Neural cell (in vitro differentiated cells): ENCODE data around the gene GZMA.

Experiments
- EP300 ChIP-seq: fragments of 450-650 bp; conservative IDR thresholded peaks from 2 replicates; pipeline ENCODE4 v1.6.1; 2014; ENCODE audit warnings: antibody characterized with exemption, mild to moderate bottlenecking, moderate library complexity; ENCODE audit not compliant: poor library complexity, severe bottlenecking
- EZH2 ChIP-seq: fragments of 200-600, 300-800 bp; shearing (Covaris generic), sonication (generic); IDR thresholded peaks from 2 replicates; pipeline ENCODE4 v1.6.1; 2014; ENCODE audit warnings: antibody characterized with exemption, low read length, borderline replicate concordance, mild to moderate bottlenecking; ENCODE audit not compliant: insufficient read depth, poor library complexity, severe bottlenecking
- MXI1 ChIP-seq: fragments of 450-650 bp; conservative IDR thresholded peaks from 2 replicates; pipeline ENCODE4 v1.6.1; 2014; ENCODE audit warnings: antibody characterized with exemption, mild to moderate bottlenecking; ENCODE audit not compliant: poor library complexity, severe bottlenecking
- POLR2AphosphoS5 ChIP-seq: IDR thresholded peaks from 2 replicates; pipeline ENCODE4 v1.6.1; 2012
- RAD21 ChIP-seq: fragments of 450-650 bp; conservative IDR thresholded peaks from 2 replicates; pipeline ENCODE4 v1.6.1; 2014; ENCODE audit warnings: antibody characterized with exemption, mild to moderate bottlenecking, moderate library complexity
- SMC3 ChIP-seq: fragments of 450-650 bp; conservative IDR thresholded peaks from 2 replicates; pipeline ENCODE4 v1.6.1; 2014; ENCODE audit warnings: antibody characterized with exemption, mild to moderate bottlenecking, moderate library complexity; ENCODE audit not compliant: poor library complexity
- TAF1 ChIP-seq: IDR thresholded peaks from 2 replicates; pipeline ENCODE4 v1.6.1; 2012; ENCODE audit warnings: low read depth
- TF ChIP-seq, protein P1 (sequence below): fragments of 450-650 bp; IDR thresholded peaks from 2 replicates; pipeline ENCODE4 v1.5.1; 2014; ENCODE audit warnings: antibody characterized with exemption, mild to moderate bottlenecking, moderate library complexity; ENCODE audit not compliant: poor library complexity, severe bottlenecking
- TF ChIP-seq, protein P2 (sequence below): IDR thresholded peaks from 2 replicates; pipeline ENCODE4 v1.6.1; 2012; ENCODE audit warnings: borderline replicate concordance

DNA sequence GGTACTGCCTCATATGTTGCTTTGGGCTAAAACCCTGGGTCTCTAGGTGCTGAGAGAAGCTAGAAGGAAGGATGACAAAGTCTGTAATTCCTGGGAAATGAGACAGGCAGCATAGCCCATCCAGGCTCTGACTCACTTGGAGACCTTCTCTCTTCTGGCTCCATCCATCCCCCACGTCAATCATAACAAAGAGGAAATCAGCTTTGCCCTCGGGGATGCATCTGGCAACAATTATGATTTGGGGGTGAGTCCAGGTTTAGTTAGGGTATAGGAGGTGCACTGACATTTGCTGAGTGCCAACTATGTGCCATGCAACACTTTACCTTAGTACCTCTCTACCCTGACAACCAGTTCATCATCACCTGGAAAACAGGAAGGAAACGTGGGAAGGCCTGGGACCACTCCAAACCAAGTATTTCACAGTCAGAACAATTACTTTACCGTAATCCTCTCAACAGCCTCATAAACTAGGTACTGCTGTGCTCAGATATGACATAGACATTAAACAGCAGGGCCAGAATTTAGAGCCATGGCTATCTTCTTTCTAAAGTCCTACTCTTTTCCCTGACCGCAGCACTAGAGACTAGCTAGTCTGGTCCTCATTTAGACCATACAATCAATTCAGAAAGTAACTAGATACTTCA, 39.1 kb upstream of the GZMA start:
- TF ChIP-seq POLR2AphosphoS5, result no peak
- TF ChIP-seq, protein P1, sequence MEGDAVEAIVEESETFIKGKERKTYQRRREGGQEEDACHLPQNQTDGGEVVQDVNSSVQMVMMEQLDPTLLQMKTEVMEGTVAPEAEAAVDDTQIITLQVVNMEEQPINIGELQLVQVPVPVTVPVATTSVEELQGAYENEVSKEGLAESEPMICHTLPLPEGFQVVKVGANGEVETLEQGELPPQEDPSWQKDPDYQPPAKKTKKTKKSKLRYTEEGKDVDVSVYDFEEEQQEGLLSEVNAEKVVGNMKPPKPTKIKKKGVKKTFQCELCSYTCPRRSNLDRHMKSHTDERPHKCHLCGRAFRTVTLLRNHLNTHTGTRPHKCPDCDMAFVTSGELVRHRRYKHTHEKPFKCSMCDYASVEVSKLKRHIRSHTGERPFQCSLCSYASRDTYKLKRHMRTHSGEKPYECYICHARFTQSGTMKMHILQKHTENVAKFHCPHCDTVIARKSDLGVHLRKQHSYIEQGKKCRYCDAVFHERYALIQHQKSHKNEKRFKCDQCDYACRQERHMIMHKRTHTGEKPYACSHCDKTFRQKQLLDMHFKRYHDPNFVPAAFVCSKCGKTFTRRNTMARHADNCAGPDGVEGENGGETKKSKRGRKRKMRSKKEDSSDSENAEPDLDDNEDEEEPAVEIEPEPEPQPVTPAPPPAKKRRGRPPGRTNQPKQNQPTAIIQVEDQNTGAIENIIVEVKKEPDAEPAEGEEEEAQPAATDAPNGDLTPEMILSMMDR, result no peak
- TF ChIP-seq EP300, result no peak
- no peak for TF ChIP-seq SMC3
- TF ChIP-seq, protein P2, sequence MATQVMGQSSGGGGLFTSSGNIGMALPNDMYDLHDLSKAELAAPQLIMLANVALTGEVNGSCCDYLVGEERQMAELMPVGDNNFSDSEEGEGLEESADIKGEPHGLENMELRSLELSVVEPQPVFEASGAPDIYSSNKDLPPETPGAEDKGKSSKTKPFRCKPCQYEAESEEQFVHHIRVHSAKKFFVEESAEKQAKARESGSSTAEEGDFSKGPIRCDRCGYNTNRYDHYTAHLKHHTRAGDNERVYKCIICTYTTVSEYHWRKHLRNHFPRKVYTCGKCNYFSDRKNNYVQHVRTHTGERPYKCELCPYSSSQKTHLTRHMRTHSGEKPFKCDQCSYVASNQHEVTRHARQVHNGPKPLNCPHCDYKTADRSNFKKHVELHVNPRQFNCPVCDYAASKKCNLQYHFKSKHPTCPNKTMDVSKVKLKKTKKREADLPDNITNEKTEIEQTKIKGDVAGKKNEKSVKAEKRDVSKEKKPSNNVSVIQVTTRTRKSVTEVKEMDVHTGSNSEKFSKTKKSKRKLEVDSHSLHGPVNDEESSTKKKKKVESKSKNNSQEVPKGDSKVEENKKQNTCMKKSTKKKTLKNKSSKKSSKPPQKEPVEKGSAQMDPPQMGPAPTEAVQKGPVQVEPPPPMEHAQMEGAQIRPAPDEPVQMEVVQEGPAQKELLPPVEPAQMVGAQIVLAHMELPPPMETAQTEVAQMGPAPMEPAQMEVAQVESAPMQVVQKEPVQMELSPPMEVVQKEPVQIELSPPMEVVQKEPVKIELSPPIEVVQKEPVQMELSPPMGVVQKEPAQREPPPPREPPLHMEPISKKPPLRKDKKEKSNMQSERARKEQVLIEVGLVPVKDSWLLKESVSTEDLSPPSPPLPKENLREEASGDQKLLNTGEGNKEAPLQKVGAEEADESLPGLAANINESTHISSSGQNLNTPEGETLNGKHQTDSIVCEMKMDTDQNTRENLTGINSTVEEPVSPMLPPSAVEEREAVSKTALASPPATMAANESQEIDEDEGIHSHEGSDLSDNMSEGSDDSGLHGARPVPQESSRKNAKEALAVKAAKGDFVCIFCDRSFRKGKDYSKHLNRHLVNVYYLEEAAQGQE, result no peak
- no peak for TF ChIP-seq EZH2
- TF ChIP-seq TAF1, result no peak
- no peak for TF ChIP-seq RAD21
- TF ChIP-seq MXI1, result no peak
